H1 (cell line): Measurements from ENCODE around the gene PRRG1. TPM values are rescaled to one million over a fixed set of nuclear protein-coding genes. Genes with fewer than 3 reads are reported as not detected.

ENCODE experiments used
- CTCF ChIA-PET: fragments of 300-600 bp; sonication (Branson Sonifier 250); formaldehyde crosslinking; loops from one replicate; lab custom pipeline; 2021; ENCODE audit not compliant: partially characterized antibody; lab: Charles Lee
- POLR2A ChIA-PET: fragments of 300-600 bp; sonication (Branson Sonifier 250); formaldehyde crosslinking; loops from one replicate; lab custom pipeline; 2021; ENCODE audit warnings: inconsistent platforms; ENCODE audit not compliant: partially characterized antibody; lab: Charles Lee
- DNase-seq, 2 experiments: peaks; one replicate each; pipeline versions ENCODE4 v3.0.0 to v3.0.0-alpha.2; 2010 to 2022; ENCODE audit warnings: low spot score in 2 of 2, low read depth in 1 of 2, mixed read lengths in 1 of 2
- FAIRE-seq: peaks from 2 replicates; lab custom pipeline; 2011; peaks lifted over from hg19 to GRCh38; lab: Jason Lieb, UNC
- H2AFZ ChIP-seq: 2 replicates; pipeline ENCODE4 v1.8.1; 2012; ENCODE audit warnings: low read length, inconsistent platforms
- H2AK5ac ChIP-seq: 2 replicates; pipeline ENCODE4 v1.6.1; 2013; ENCODE audit warnings: low read depth, low read length
- H2BK120ac ChIP-seq: replicated peaks from 2 replicates; pipeline ENCODE3; 2013; ENCODE audit warnings: low read depth, low read length, inconsistent platforms
- H2BK12ac ChIP-seq: 2 replicates; pipeline ENCODE4 v1.6.1; 2013; ENCODE audit warnings: low read depth, low read length
- H2BK15ac ChIP-seq: 2 replicates; pipeline ENCODE4 v1.6.1; 2013; ENCODE audit warnings: low read length
- H2BK20ac ChIP-seq: 2 replicates; pipeline ENCODE4 v1.6.1; 2013; ENCODE audit warnings: low read length
- H2BK5ac ChIP-seq: 2 replicates; pipeline ENCODE4 v1.6.1; 2013; ENCODE audit warnings: low read depth, low read length
- H3K14ac ChIP-seq: 2 replicates; pipeline ENCODE4 v1.6.1; 2013; ENCODE audit warnings: inconsistent platforms; ENCODE audit not compliant: insufficient read length
- H3K18ac ChIP-seq: 2 replicates; pipeline ENCODE4 v1.6.1; 2013; ENCODE audit warnings: low read length; ENCODE audit errors: extremely low read depth
- H3K23ac ChIP-seq: 2 replicates; pipeline ENCODE4 v1.6.1; 2013; ENCODE audit warnings: inconsistent platforms; ENCODE audit not compliant: insufficient read length
- H3K23me2 ChIP-seq: 2 replicates; pipeline ENCODE4 v1.6.1; 2013; ENCODE audit warnings: low read depth, low read length
- H3K27ac ChIP-seq: 2 replicates; pipeline ENCODE4 v1.6.1; 2011; ENCODE audit warnings: low read depth, low read length, inconsistent platforms
- H3K27me3 ChIP-seq, 4 experiments: replicated peaks in 1 of 4; 1 replicate in 1 of 4; 2 replicates in 3 of 4; pipeline versions ENCODE4 v1.6.1 to v1.8.1; 2011 to 2013; ENCODE audit warnings: low read length in 3 of 4, mild to moderate bottlenecking in 3 of 4, inconsistent platforms in 2 of 4, mixed read lengths in 2 of 4, moderate library complexity in 1 of 4; ENCODE audit not compliant: control insufficient read depth in 3 of 4, insufficient read depth in 3 of 4; ENCODE audit errors: extremely low read depth in 1 of 4
- H3K36me3 ChIP-seq, 4 experiments: 2 replicates each; pipeline versions ENCODE4 v1.6.1 to v1.8.1; 2011 to 2013; ENCODE audit warnings: mild to moderate bottlenecking in 4 of 4, low read length in 3 of 4, moderate library complexity in 2 of 4, control low read depth in 1 of 4, inconsistent platforms in 1 of 4; ENCODE audit not compliant: insufficient read depth in 4 of 4, control insufficient read depth in 2 of 4
- H3K4ac ChIP-seq: replicated peaks from 2 replicates; pipeline ENCODE3; 2013; ENCODE audit warnings: low read length, low read depth, mixed read lengths, inconsistent platforms; ENCODE audit not compliant: insufficient read length
- H3K4me1 ChIP-seq, 4 experiments: replicated peaks in 1 of 4; 1 replicate in 1 of 4; 2 replicates in 3 of 4; pipeline versions ENCODE4 v1.6.1 to v1.8.1; 2011 to 2013; ENCODE audit warnings: low read length in 3 of 4, inconsistent platforms in 2 of 4, mixed read lengths in 1 of 4; ENCODE audit not compliant: insufficient read depth in 4 of 4, control insufficient read depth in 3 of 4
- H3K4me2 ChIP-seq, 2 experiments: 2 replicates each; pipeline versions ENCODE4 v1.6.1 to v1.8.1; 2011 to 2013; ENCODE audit warnings: low read depth in 2 of 2, low read length in 2 of 2, control low read depth in 1 of 2, inconsistent platforms in 1 of 2, mild to moderate bottlenecking in 1 of 2; ENCODE audit not compliant: insufficient read depth in 1 of 2
- H3K4me3 ChIP-seq, 4 experiments: fragments of 200-600, 300-600 bp in 1 of 4; sonication (generic), shearing (Covaris generic), sonication (Bioruptor Twin) in 1 of 4; 2 replicates each; pipeline versions ENCODE4 v1.5.1 to v1.8.1; 2011 to 2016; ENCODE audit warnings: low read length in 4 of 4, low read depth in 3 of 4, control low read depth in 2 of 4, inconsistent platforms in 2 of 4, mild to moderate bottlenecking in 2 of 4, mixed read lengths in 1 of 4, moderate library complexity in 1 of 4; ENCODE audit not compliant: insufficient read depth in 2 of 4; ENCODE audit errors: extremely low read depth in 1 of 4
- H3K56ac ChIP-seq: replicated peaks from 2 replicates; pipeline ENCODE3; 2013; ENCODE audit warnings: low read depth, mild to moderate bottlenecking, mixed read lengths, low read length, inconsistent platforms; ENCODE audit not compliant: insufficient read length
- H3K79me1 ChIP-seq: 2 replicates; pipeline ENCODE4 v1.6.1; 2013; ENCODE audit warnings: low read depth, low read length, control low read depth
- H3K79me2 ChIP-seq, 2 experiments: 2 replicates each; pipeline versions ENCODE4 v1.6.1 to v1.8.1; 2012 to 2013; ENCODE audit warnings: low read length in 2 of 2, mild to moderate bottlenecking in 2 of 2, inconsistent platforms in 1 of 2; ENCODE audit not compliant: insufficient read depth in 2 of 2, control insufficient read depth in 1 of 2
- H3K9ac ChIP-seq, 4 experiments: replicated peaks in 1 of 4; 1 replicate in 1 of 4; 2 replicates in 3 of 4; pipeline versions ENCODE4 v1.6.1 to v1.8.1; 2011 to 2013; ENCODE audit warnings: low read depth in 3 of 4, low read length in 3 of 4, control low read depth in 2 of 4, mild to moderate bottlenecking in 2 of 4, moderate library complexity in 2 of 4, inconsistent platforms in 1 of 4; ENCODE audit errors: extremely low read depth in 1 of 4
- H3K9me3 ChIP-seq, 2 experiments: 2 replicates each; pipeline versions ENCODE4 v1.6.1 to v1.8.1; 2012 to 2013; ENCODE audit warnings: mild to moderate bottlenecking in 2 of 2, moderate library complexity in 2 of 2, control low read depth in 1 of 2, inconsistent platforms in 1 of 2, low read depth in 1 of 2, low read length in 1 of 2, mixed read lengths in 1 of 2; ENCODE audit not compliant: insufficient read depth in 2 of 2
- H4K20me1 ChIP-seq, 2 experiments: replicated peaks in 1 of 2; 2 replicates each; pipeline versions ENCODE3 to v1.8.1; 2011 to 2013; ENCODE audit warnings: inconsistent platforms in 2 of 2, low read length in 2 of 2, mild to moderate bottlenecking in 1 of 2; ENCODE audit not compliant: insufficient read depth in 2 of 2, control insufficient read depth in 1 of 2
- H4K5ac ChIP-seq: 2 replicates; pipeline ENCODE4 v1.6.1; 2013; ENCODE audit warnings: low read length, low read depth, mixed read lengths, inconsistent platforms; ENCODE audit not compliant: insufficient read length
- H4K8ac ChIP-seq: 2 replicates; pipeline ENCODE4 v1.8.0; 2013; ENCODE audit warnings: mild to moderate bottlenecking, moderate library complexity, low read length, inconsistent platforms; ENCODE audit not compliant: insufficient read depth; ENCODE audit errors: extremely low read depth
- H4K91ac ChIP-seq: replicated peaks from 2 replicates; pipeline ENCODE3; 2013; ENCODE audit warnings: low read length, mixed read lengths, inconsistent platforms; ENCODE audit not compliant: insufficient read length
- KDM1A ChIP-seq: fragments of 200-600, 300-600 bp; sonication (generic); IDR thresholded peaks from 2 replicates; pipeline ENCODE4 v1.7.1; 2016; ENCODE audit warnings: mild to moderate bottlenecking, low read length, borderline replicate concordance
- SIX5 ChIP-seq: IDR thresholded peaks from 2 replicates; pipeline ENCODE4 v1.6.1; 2011; ENCODE audit warnings: mild to moderate bottlenecking, low read depth, low read length
- SP4 ChIP-seq: IDR thresholded peaks from 2 replicates; pipeline ENCODE4 v1.6.1; 2012; ENCODE audit warnings: low read length, inconsistent platforms
- WGBS, 2 experiments: shearing (Covaris generic) in 1 of 2; methylation state at CpG; one replicate each; pipeline versions ENCODE4 v1.1.6 to v1.1.7; 2013 to 2015; ENCODE audit warnings: low lambda C conversion rate in 2 of 2, mixed read lengths in 2 of 2, inconsistent platforms in 1 of 2, low coverage in 1 of 2, missing lambda C conversion rate in 1 of 2; ENCODE audit not compliant: insufficient replicate concordance in 2 of 2, insufficient coverage in 1 of 2, insufficient read length in 1 of 2; ENCODE audit errors: extremely low coverage in 1 of 2, missing lambda C conversion rate in 1 of 2; 5-methylcytosine and 5-hydroxymethylcytosine counted together
- polyA plus RNA-seq, 7 experiments: library from polyadenylated mRNA; depleted of rRNA in 3 of 7; stranded (reverse) in 5 of 7; unstranded in 2 of 7; fragments of >200 nt in 5 of 7; fragments of 200-250 nt in 2 of 7; gene quantifications; 1 replicate in 5 of 7; 2 replicates in 1 of 7; 4 replicates in 1 of 7; pipeline versions ENCODE4 v1.2.1 to v1.2.3, GENCODE V29; 2011 to 2013; ENCODE audit warnings: missing spikeins in 2 of 7, mixed read lengths in 2 of 7
- total RNA-seq: library from RNA; stranded (reverse); fragmentation: NEBNext Ultra II Directional; extraction: Animal tissue kit (Norgen Biotek cat#: 25700); gene quantifications from 2 replicates; pipeline ENCODE4 v1.2.1, GENCODE V29; 2021

PRRG1 gene
- total and polyA plus RNA-seq, 2 of the 8 experiments (the other 6 are each of a cell fraction or from before 2014, with no cell fraction given), result 10.2 to 10.5 TPM

DNA sequence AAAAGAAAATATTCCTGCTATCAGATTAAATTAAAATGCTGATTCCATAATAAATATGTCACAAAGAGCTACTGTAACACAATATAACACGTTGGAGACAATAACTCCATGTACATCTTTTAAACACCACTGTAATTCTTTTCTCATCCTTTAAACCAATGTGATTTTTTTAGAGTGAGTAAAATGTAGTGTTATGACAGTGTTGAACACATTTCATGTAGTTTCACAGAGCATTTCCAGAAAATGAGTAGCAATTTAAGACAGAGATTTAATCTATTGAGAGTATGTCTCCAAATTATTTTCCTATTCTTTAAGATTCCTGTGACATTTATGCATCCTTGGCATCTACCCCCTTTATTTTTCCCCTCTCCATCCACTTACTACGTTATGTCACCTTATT is 17.1 kb upstream of the PRRG1 start:
- POLR2A ChIA-PET, result no interaction called here
- H4K5ac ChIP-seq, result no peak overlapping the region
- no peak overlapping the region for H3K4me3 ChIP-seq
- no peaks in the 10 kb centered on the region for H4K20me1 ChIP-seq
- H3K56ac ChIP-seq, result no peak overlapping the region
- no peak overlapping the region for H3K4ac ChIP-seq
- H3K23me2 ChIP-seq, result no peaks in the 10 kb centered on the region
- H3K4me2 ChIP-seq, result no peak overlapping the region
- no peak overlapping the region for H2AFZ ChIP-seq
- 67% methylated on average over 2 of the region's 2 CpGs; no CpG with 5 or more reads in 1 of the 2 experiments for WGBS, 2 experiments
- no peak overlapping the region for H4K8ac ChIP-seq
- H3K79me1 ChIP-seq, result no peaks in the 10 kb centered on the region
- H2BK5ac ChIP-seq, result no peak overlapping the region
- H3K23ac ChIP-seq, result no peak overlapping the region
- H2BK120ac ChIP-seq, result no peak overlapping the region
- DNase-seq (no peak), FAIRE-seq (no peak)
- no peak overlapping the region for H3K27ac ChIP-seq
- H3K9ac ChIP-seq, result no peak overlapping the region
- CTCF ChIA-PET, result interaction anchor here (1.0 kb wide), 1 partner anchor 8 kb away, joined by 4 read pairs; no protein-coding TSS in a partner anchor
- H3K79me2 ChIP-seq, result no peaks in the 10 kb centered on the region
- H3K18ac ChIP-seq, result no peak overlapping the region
- H4K91ac ChIP-seq, result no peak overlapping the region
- no peak overlapping the region for H2BK12ac ChIP-seq
- TF ChIP-seq SP4 (no peak), KDM1A (no peak), SIX5 (no peak)
- H2BK20ac ChIP-seq, result no peak overlapping the region
- no peak overlapping the region for H2BK15ac ChIP-seq
- H3K27me3 ChIP-seq, result no peaks in the 10 kb centered on the region
- H3K4me1 ChIP-seq, result no peaks in the 10 kb centered on the region
- H3K36me3 ChIP-seq, result no peaks in the 10 kb centered on the region
- no peak overlapping the region for H2AK5ac ChIP-seq
- H3K9me3 ChIP-seq, result no peaks in the 10 kb centered on the region
- H3K14ac ChIP-seq, result no peak overlapping the region
